Measurements from ENCODE around the gene MRPS6.

MRPS6 gene

DNA sequence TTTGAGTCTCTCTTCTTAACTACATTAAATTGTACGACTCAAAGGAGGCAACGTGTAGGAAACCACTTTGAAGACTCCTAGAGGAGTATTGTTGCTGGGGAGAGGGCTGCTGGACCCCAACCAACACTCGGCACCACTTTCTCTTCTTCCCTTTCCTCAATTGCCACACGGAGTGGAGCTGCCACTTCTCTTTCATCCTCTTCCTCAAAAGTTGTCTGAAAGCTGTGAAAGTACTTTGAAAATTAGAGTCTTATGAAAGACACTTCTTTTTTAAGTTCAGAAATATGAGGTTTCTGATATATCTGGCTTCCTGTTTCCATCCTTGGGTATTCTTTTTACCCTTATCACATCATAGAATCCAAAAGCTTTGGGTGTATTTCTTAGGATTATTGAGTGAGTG is 59.5 kb downstream of the MRPS6 start:
- no peak overlapping the region for H3K27ac ChIP-seq
- TF ChIP-seq, protein P1, sequence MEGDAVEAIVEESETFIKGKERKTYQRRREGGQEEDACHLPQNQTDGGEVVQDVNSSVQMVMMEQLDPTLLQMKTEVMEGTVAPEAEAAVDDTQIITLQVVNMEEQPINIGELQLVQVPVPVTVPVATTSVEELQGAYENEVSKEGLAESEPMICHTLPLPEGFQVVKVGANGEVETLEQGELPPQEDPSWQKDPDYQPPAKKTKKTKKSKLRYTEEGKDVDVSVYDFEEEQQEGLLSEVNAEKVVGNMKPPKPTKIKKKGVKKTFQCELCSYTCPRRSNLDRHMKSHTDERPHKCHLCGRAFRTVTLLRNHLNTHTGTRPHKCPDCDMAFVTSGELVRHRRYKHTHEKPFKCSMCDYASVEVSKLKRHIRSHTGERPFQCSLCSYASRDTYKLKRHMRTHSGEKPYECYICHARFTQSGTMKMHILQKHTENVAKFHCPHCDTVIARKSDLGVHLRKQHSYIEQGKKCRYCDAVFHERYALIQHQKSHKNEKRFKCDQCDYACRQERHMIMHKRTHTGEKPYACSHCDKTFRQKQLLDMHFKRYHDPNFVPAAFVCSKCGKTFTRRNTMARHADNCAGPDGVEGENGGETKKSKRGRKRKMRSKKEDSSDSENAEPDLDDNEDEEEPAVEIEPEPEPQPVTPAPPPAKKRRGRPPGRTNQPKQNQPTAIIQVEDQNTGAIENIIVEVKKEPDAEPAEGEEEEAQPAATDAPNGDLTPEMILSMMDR (conservative IDR thresholded peaks at IDR 0.05): no peak

DNA sequence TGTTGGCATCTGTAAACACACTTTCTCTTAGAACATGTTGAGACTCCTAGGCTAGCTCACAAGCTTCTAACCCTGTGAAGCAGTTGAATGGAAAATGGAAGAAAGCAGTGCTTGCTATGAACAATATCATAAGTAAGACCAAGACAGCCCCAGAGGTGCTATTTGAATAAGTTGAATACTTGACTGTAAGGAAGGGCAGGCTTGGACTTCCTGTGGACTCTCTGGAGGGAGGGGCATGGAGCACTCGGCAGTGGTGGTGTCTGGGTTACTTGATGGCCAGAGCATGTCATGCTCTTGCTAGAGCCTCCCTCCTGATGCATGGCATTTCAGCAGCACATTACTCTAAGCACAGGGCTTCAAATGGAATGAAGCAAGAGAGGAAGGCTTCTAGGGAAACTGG is 60.0 kb downstream of the MRPS6 start:
- TF ChIP-seq, protein P1 (conservative IDR thresholded peaks at IDR 0.05): no peak
- no peak overlapping the region for H3K27ac ChIP-seq

GRCh38 chr21:34133802-34134201 is 60.4 kb downstream of the MRPS6 start:
- TF ChIP-seq, protein P1 (conservative IDR thresholded peaks at IDR 0.05): peak; percentile 38; the same call in 1 of the 2 replicates
- H3K27ac ChIP-seq: no peak overlapping the region

DNA sequence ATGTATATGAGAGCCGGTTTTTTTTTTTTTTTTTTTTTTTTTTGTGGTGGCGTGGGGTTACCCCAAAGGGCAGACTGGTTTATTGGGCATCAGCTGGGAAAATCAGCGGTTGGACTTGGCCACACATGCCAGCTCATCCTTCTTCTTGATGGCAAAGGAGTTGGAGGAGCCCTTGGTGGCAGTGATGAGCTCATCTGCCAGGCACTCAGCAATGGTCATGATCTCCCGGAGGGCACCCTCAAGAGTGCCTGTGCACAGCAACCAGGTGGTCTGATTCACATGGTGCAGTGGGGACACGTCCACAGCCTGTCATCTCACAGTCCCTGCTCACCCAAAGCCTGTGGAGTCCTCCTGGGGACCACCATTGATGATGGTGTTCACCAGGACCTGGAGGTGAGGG is 62.0 kb downstream of the MRPS6 start:
- TF ChIP-seq, protein P1 (conservative IDR thresholded peaks at IDR 0.05): no peak
- H3K27ac ChIP-seq: no peak overlapping the region

- TF ChIP-seq, protein P1 (conservative IDR thresholded peaks at IDR 0.05): no peak
- H3K27ac ChIP-seq: no peak overlapping the region
Observed at GRCh38 chr21:34141373-34141772, 68.0 kb downstream of the MRPS6 start.

DNA sequence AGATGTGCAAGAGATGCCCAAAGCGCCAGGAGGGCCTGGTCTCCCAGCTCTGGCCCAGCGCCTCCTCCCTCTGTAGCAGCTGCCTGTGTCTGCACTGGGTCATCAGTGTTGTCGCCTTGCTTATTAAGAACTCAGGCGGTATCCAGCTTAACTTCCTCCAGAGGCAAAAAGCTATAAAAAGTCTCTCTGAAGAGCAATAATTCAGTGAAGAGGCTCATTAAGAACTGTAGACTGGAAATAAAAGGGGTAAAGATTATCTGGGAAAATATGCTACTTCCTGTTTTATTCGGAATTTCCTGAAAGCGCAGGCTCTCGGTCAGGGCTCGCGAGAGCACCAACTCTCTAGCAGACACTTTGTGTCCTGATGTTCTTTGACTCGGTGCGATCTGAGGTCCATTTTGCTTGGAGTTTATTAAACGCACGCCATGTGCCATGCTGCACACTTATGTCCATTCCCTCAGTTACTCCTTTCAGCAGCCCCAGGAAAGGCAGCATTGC is 70.4 kb downstream of the MRPS6 start:
- TF ChIP-seq, protein P1 (conservative IDR thresholded peaks at IDR 0.05): no peak

GRCh38 chr21:34144224-34144623 is 70.8 kb downstream of the MRPS6 start:
- H3K27ac ChIP-seq: no peak overlapping the region
- TF ChIP-seq, protein P1 (conservative IDR thresholded peaks at IDR 0.05): no peak

More for the DNA sequence above, 70.4 kb downstream of the MRPS6 start:
- no peak overlapping the region for H3K27ac ChIP-seq

Data from VCaP (cell line).